ENCODE results near the gene GPRIN2. TPM values are rescaled to one million over a fixed set of nuclear protein-coding genes. Genes with fewer than 3 reads are reported as not detected.
"Not testable (repeated sequence)": the region's sequence is repeated elsewhere in the genome, so short reads cannot be mapped to it uniquely, and the experiment has no call there.

Gene GPRIN2
- total RNA-seq, 4 donors from 2014 or later, result 32.8 to 61.2 (median 40.4) TPM

DNA sequence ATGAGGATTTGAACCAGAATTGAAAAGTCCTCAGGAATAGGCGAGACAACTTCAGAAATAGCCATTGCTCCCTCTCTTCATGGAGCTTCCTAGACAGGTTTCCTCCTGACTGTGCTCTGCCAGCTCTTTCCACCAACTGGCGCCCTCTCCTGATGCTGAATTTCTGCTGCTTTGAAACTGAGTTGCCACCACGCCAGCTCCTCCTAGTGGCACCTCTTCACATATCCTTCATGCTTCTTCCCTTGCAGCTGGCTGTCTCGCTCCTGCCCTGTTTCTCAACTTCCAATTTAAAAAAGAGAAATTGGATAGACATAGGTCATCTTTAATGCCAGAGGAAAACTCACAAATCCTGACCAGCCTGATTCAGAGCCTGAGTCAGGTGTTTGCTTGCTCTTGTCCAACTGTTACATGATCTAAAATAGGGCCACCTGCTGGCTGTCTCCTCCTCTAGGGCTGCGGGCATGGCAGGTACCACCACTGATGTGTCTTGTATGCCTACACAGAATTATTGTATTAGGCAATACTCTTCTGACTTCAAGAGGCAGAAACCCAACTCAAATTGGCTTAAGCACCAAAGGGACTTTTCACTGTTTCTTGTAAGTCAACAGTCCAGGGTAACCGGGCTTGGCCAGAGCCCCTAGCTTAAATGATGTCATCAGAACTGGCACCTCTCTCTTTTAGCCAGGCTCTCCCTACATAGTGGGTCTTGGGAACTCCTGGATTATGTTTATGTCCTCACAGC lies 9.3 kb upstream of the GPRIN2 start:
- H3K36me3 ChIP-seq, result not testable (repeated sequence)
- DNase-seq (ENCODE audit: low spot score in 2 of 2), result peak; percentile 71 to 81
- TF ChIP-seq, protein P1, sequence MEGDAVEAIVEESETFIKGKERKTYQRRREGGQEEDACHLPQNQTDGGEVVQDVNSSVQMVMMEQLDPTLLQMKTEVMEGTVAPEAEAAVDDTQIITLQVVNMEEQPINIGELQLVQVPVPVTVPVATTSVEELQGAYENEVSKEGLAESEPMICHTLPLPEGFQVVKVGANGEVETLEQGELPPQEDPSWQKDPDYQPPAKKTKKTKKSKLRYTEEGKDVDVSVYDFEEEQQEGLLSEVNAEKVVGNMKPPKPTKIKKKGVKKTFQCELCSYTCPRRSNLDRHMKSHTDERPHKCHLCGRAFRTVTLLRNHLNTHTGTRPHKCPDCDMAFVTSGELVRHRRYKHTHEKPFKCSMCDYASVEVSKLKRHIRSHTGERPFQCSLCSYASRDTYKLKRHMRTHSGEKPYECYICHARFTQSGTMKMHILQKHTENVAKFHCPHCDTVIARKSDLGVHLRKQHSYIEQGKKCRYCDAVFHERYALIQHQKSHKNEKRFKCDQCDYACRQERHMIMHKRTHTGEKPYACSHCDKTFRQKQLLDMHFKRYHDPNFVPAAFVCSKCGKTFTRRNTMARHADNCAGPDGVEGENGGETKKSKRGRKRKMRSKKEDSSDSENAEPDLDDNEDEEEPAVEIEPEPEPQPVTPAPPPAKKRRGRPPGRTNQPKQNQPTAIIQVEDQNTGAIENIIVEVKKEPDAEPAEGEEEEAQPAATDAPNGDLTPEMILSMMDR (IDR thresholded peaks at IDR 0.05), result peak; percentile 55 to 58

DNA sequence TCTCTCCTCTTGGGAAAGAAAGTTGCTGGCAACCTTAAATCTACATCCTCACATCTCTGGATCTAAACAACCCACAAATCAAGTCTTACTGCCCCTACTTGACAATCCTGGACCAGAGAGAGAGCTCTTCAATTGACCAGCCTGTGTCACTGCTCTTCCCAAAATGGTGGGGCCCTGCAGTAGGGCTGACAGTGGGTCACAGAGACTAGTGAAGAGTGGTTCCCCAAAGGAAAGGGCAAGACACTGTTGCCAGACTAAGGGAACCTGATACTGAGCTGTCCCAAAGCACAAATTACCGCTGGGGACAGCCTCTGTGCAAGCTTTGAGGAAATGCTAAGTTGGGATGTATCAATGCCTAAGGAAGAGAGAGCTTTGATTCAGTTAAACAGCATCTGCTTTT lies 4.5 kb upstream of the GPRIN2 start:
- Histone ChIP-seq H3K4me1 (peaks cover 11% of the 10 kb centered on the region), H3K27me3 (peaks cover 51% of the 10 kb centered on the region), H3K36me3 (no peaks in the 10 kb centered on the region), H3K9me3 (no peaks in the 10 kb centered on the region), H3K27ac (no peak overlapping the region), H3K4me3 (no peak overlapping the region)
- DNase-seq (ENCODE audit: low spot score in 2 of 2), result peak in 1 of 2 donors; percentile 46
- WGBS, result 63% methylated on average over 1 of the region's 1 CpG
- TF ChIP-seq POLR2AphosphoS5 (IDR thresholded peaks at IDR 0.05) (no peak), EP300 (IDR thresholded peaks at IDR 0.05) (no peak), POLR2A (IDR thresholded peaks at IDR 0.05) (no peak)
- TF ChIP-seq, protein P1 (IDR thresholded peaks at IDR 0.05), result no peak

More for the DNA sequence above, 9.3 kb upstream of the GPRIN2 start:
- not testable (repeated sequence) for H3K9me3 ChIP-seq, H3K27ac ChIP-seq, H3K4me1 ChIP-seq, H3K4me3 ChIP-seq, H3K27me3 ChIP-seq
- 7% methylated on average over 4 of the region's 6 CpGs for WGBS

DNA sequence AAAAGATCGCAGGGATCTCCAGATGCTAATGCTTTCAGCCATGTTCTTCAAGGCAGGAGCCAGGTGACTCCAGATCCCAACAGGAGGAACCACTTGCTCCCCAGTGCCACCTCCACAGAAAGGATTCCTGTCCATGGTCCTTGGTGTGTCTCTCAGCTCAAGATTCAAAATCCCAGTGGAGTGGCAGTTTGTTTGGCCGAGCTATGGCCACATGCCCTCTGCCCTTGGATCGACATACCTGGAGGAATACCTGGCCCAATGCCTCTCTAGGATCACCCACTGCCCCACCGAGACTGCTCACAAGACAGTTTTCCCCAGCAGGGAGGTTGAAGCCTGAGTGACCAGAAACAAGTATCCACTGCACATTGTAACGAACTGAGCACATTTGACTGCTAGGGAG lies 3.9 kb upstream of the GPRIN2 start:
- Histone ChIP-seq H3K4me1 (peaks cover 17% of the 10 kb centered on the region), H3K4me3 (no peak overlapping the region), H3K27ac (no peak overlapping the region), H3K27me3 (peaks cover 56% of the 10 kb centered on the region), H3K36me3 (no peaks in the 10 kb centered on the region), H3K9me3 (no peaks in the 10 kb centered on the region)
- WGBS, result 81% methylated on average over 5 of the region's 5 CpGs
- DNase-seq (ENCODE audit: low spot score in 2 of 2), result peak; percentile 64 to 74
- TF ChIP-seq POLR2A (IDR thresholded peaks at IDR 0.05) (no peak), EP300 (IDR thresholded peaks at IDR 0.05) (no peak), POLR2AphosphoS5 (IDR thresholded peaks at IDR 0.05) (no peak)
- TF ChIP-seq, protein P1 (IDR thresholded peaks at IDR 0.05), result no peak

DNA sequence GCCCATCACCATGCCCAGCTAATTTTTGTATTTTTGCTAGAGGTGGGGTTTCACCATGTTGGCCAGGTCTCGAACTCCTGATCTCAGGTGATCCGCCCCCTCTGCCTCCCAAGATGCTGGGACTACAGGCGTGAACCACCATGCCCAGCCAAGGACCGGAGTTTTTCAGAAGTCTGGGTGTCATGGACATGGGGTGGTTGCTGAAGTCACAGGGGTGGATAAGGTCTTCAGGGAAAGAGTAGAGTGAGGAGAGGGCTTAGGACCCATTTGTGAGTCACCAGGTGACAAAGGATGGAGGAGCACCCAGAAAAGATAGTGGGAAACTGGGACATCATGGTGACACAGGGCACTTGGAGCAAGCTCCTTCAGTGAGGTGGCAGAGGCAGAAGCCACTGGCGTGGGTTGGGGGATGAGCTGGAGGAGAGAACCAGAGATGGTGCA lies 2.8 kb upstream of the GPRIN2 start:
- Histone ChIP-seq H3K27ac (no peak overlapping the region), H3K27me3 (peaks cover 64% of the 10 kb centered on the region), H3K36me3 (no peaks in the 10 kb centered on the region), H3K4me3 (no peak overlapping the region), H3K9me3 (no peaks in the 10 kb centered on the region), H3K4me1 (peaks cover 19% of the 10 kb centered on the region)
- 93% methylated on average over 5 of the region's 5 CpGs for WGBS
- TF ChIP-seq POLR2AphosphoS5 (IDR thresholded peaks at IDR 0.05) (no peak), EP300 (IDR thresholded peaks at IDR 0.05) (no peak), POLR2A (IDR thresholded peaks at IDR 0.05) (no peak)
- TF ChIP-seq, protein P1 (IDR thresholded peaks at IDR 0.05), result no peak
- peak; percentile 52 to 75 for DNase-seq (ENCODE audit: low spot score in 2 of 2)

DNA sequence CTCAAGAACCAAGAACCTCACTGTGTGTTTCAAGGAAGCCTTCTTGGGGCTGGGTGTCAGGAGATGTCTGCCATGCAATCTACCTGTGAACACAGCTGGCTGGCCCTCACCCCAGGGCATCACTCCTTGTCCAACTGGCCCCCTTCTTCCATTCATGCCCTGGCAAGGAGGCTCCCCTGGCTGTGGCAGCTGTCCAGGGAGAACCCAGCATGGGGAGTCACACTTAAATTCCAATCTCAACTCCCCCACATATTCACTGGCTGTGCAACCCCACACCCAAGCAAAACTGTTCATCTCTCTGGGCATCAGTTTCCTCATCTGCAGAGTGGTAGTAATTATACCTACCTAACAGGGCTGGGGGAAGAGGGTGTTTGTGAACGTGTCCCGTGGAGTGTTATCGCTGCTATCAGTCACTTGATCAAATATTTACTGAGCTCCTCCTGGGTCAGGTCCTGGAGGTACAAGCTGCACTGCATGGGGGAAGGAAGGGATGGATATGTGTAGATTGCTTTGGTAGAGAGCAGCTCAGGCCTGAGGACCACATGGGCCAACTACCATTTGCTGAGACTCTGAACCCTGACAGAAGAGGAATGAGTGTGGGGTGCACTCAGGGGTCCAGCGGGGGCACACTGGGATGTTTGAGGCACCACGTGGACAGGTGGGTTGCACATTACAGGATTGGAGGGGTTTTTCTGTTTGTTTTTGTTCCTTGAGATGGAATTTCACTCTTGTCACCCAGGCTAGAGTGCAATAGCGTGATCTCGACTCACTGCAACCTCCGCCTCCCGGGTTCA lies 2.1 kb upstream of the GPRIN2 start:
- H3K4me3 ChIP-seq, result no peak overlapping the region
- DNase-seq (ENCODE audit: low spot score in 2 of 2), result peak; percentile 67 to 75
- WGBS, result 78% methylated on average over 9 of the region's 9 CpGs

More for the DNA sequence above, 2.1 kb upstream of the GPRIN2 start:
- Histone ChIP-seq H3K27me3 (peaks cover 65% of the 10 kb centered on the region), H3K9me3 (no peaks in the 10 kb centered on the region), H3K27ac (no peak overlapping the region), H3K36me3 (no peaks in the 10 kb centered on the region), H3K4me1 (peaks cover 19% of the 10 kb centered on the region)
- TF ChIP-seq, protein P1 (IDR thresholded peaks at IDR 0.05), result no peak
- TF ChIP-seq POLR2A (IDR thresholded peaks at IDR 0.05) (no peak), POLR2AphosphoS5 (IDR thresholded peaks at IDR 0.05) (no peak)
